Keratinocyte (primary cell): ENCODE data around the gene SLC17A9.

ENCODE experiments used
- CTCF ChIP-seq, 3 experiments: IDR thresholded peaks in 1 of 3; conservative IDR thresholded peaks in 1 of 3; optimal IDR thresholded peaks in 1 of 3; 2 replicates in 2 of 3; 3 replicates in 1 of 3; pipeline versions ENCODE3 to v1.5.1; 2011; ENCODE audit warnings: low read length in 3 of 3, mild to moderate bottlenecking in 3 of 3, moderate library complexity in 2 of 3, control low read depth in 1 of 3, inconsistent platforms in 1 of 3; ENCODE audit not compliant: insufficient read depth in 2 of 3; ENCODE audit errors: extremely low read depth in 1 of 3
- EZH2 ChIP-seq: IDR thresholded peaks from one replicate; pipeline ENCODE4 v1.6.1; 2012; ENCODE audit warnings: inconsistent platforms, mild to moderate bottlenecking, low read length, moderate library complexity

GRCh38 chr20:63017826-63018411, 65.4 kb downstream of the SLC17A9 start:
- TF ChIP-seq CTCF (optimal IDR thresholded peaks at IDR 0.05 in 1 of 3, IDR thresholded peaks at IDR 0.05 in 1 of 3, conservative IDR thresholded peaks at IDR 0.05 in 1 of 3; ENCODE audit: extremely low read depth in 1 of 3, insufficient read depth in 2 of 3, low read length in 3 of 3) (no peak), EZH2 (no peak)
